IMR-90 (cell line): ENCODE measurements around the gene ERICH6B. TPM values are rescaled to one million over a fixed set of nuclear protein-coding genes. Genes with fewer than 3 reads are reported as not detected.

Experiments used
- ATAC-seq: fragments of 200-7000 bp; cut with Tn5 transposase; 2 replicates; pipeline ENCODE4 v1.9.1; 2020; ENCODE audit warnings: low read depth, mild to moderate bottlenecking, moderate library complexity
- BruUV-seq: library from RNA; stranded (reverse); fragments of 400-500 nt; replicated peaks from 2 replicates; lab custom pipeline; 2021; lab: Mats Ljungman, UMichigan
- CTCF ChIA-PET: fragments of 300-600 bp; formaldehyde crosslinking; extraction: SDS; loops from one replicate; lab custom pipeline; 2021; ENCODE audit warnings: antibody characterized with exemption; lab: Yijun Ruan, JAX
- POLR2A ChIA-PET: fragments of 300-600 bp; sonication (Branson Sonifier 250); formaldehyde crosslinking; loops from one replicate; lab custom pipeline; 2022; ENCODE audit warnings: antibody characterized with exemption; ENCODE audit not compliant: unreplicated experiment; lab: Charles Lee
- DNase-seq: peaks from one replicate; pipeline ENCODE4 v3.0.0; 2013
- H2AFZ ChIP-seq: replicated peaks from 2 replicates; pipeline ENCODE3; 2013; ENCODE audit warnings: low read length, mild to moderate bottlenecking; ENCODE audit not compliant: poor library complexity
- H2AK5ac ChIP-seq: 2 replicates; pipeline ENCODE4 v1.6.1; 2013; ENCODE audit warnings: low read depth, low read length, inconsistent platforms
- H2AK9ac ChIP-seq: replicated peaks from 2 replicates; pipeline ENCODE3; 2013; ENCODE audit warnings: mild to moderate bottlenecking, low read depth, low read length, moderate library complexity; ENCODE audit not compliant: poor library complexity
- H2BK120ac ChIP-seq: 2 replicates; pipeline ENCODE4 v1.6.1; 2013; ENCODE audit warnings: low read depth, low read length, inconsistent platforms
- H2BK15ac ChIP-seq: 3 replicates; pipeline ENCODE4 v1.6.1; 2013; ENCODE audit warnings: low read depth, low read length, inconsistent platforms
- H2BK20ac ChIP-seq: 2 replicates; pipeline ENCODE4 v1.6.1; 2013; ENCODE audit warnings: low read depth, mild to moderate bottlenecking, inconsistent platforms, low read length, moderate library complexity
- H2BK5ac ChIP-seq: 2 replicates; pipeline ENCODE4 v1.6.1; 2013; ENCODE audit warnings: mild to moderate bottlenecking, low read depth, low read length, inconsistent platforms; ENCODE audit not compliant: poor library complexity, severe bottlenecking
- H3K14ac ChIP-seq: replicated peaks from 2 replicates; pipeline ENCODE4 v1.6.1; 2013; ENCODE audit warnings: low read depth, low read length, inconsistent platforms
- H3K18ac ChIP-seq: 2 replicates; pipeline ENCODE4 v1.6.1; 2013; ENCODE audit warnings: low read depth, low read length, control low read depth
- H3K23ac ChIP-seq: 2 replicates; pipeline ENCODE4 v1.6.1; 2013; ENCODE audit warnings: low read depth, low read length, inconsistent platforms
- H3K27ac ChIP-seq: 2 replicates; pipeline ENCODE4 v1.5.1; 2013; ENCODE audit warnings: mild to moderate bottlenecking, control low read depth, low read length; ENCODE audit not compliant: insufficient read depth
- H3K27me3 ChIP-seq: 2 replicates; pipeline ENCODE4 v1.6.1; 2013; ENCODE audit warnings: low read length; ENCODE audit not compliant: control insufficient read depth, insufficient read depth
- H3K36me3 ChIP-seq: 2 replicates; pipeline ENCODE4 v1.6.1; 2013; ENCODE audit warnings: low read length, mixed read lengths; ENCODE audit not compliant: control insufficient read depth, insufficient read depth
- H3K4ac ChIP-seq: 2 replicates; pipeline ENCODE4 v1.6.1; 2013; ENCODE audit warnings: low read depth, low read length, inconsistent platforms
- H3K4me1 ChIP-seq: 2 replicates; pipeline ENCODE4 v1.6.1; 2013; ENCODE audit warnings: low read length, mixed read lengths; ENCODE audit not compliant: control insufficient read depth, insufficient read depth
- H3K4me2 ChIP-seq: 2 replicates; pipeline ENCODE4 v1.6.1; 2013; ENCODE audit warnings: low read depth, mild to moderate bottlenecking, control low read depth, low read length, moderate library complexity
- H3K4me3 ChIP-seq: 2 replicates; pipeline ENCODE4 v1.5.1; 2013; ENCODE audit warnings: low read depth, mild to moderate bottlenecking, control low read depth, low read length, moderate library complexity; ENCODE audit not compliant: insufficient read depth
- H3K56ac ChIP-seq: 2 replicates; pipeline ENCODE4 v1.6.1; 2013; ENCODE audit warnings: low read length, inconsistent platforms; ENCODE audit not compliant: insufficient read depth; ENCODE audit errors: extremely low read depth
- H3K79me1 ChIP-seq, 2 experiments: 2 replicates each; pipeline ENCODE4 v1.6.1; 2013; ENCODE audit warnings: low read length in 2 of 2, inconsistent platforms in 1 of 2, low read depth in 1 of 2
- H3K9ac ChIP-seq: 2 replicates; pipeline ENCODE4 v1.6.1; 2013; ENCODE audit warnings: low read depth, low read length, control low read depth
- H3K9me1 ChIP-seq: 2 replicates; pipeline ENCODE4 v1.6.1; 2013; ENCODE audit warnings: low read length, inconsistent platforms; ENCODE audit not compliant: insufficient read depth
- H3K9me3 ChIP-seq: 2 replicates; pipeline ENCODE4 v1.6.1; 2013; ENCODE audit warnings: low read length; ENCODE audit not compliant: control insufficient read depth, insufficient read depth
- H4K20me1 ChIP-seq: 2 replicates; pipeline ENCODE4 v1.6.1; 2013; ENCODE audit warnings: low read length, inconsistent platforms; ENCODE audit not compliant: insufficient read depth
- H4K5ac ChIP-seq: 2 replicates; pipeline ENCODE4 v1.6.1; 2013; ENCODE audit warnings: mild to moderate bottlenecking, low read depth, low read length, control low read depth
- H4K8ac ChIP-seq, 2 experiments: 2 replicates each; pipeline ENCODE4 v1.6.1; 2013; ENCODE audit warnings: low read depth in 2 of 2, low read length in 2 of 2, control low read depth in 1 of 2, inconsistent platforms in 1 of 2
- H4K91ac ChIP-seq: 2 replicates; pipeline ENCODE4 v1.6.1; 2013; ENCODE audit warnings: low read depth, low read length, inconsistent platforms; ENCODE audit not compliant: insufficient read depth
- SMC3 ChIP-seq: fragments of 150-350 bp; IDR thresholded peaks from 2 replicates; pipeline ENCODE4 v1.6.1; 2016; ENCODE audit warnings: low read depth, mild to moderate bottlenecking, antibody characterized with exemption, low read length, moderate library complexity
- WGBS, 2 experiments: methylation state at CpG; one replicate each; pipeline versions ENCODE4 v1.1.5 to v1.1.7; 2013; ENCODE audit warnings: missing lambda C conversion rate in 2 of 2; ENCODE audit not compliant: insufficient read length in 1 of 2; ENCODE audit errors: extremely low coverage in 2 of 2; 5-methylcytosine and 5-hydroxymethylcytosine counted together
- dilution Hi-C: fragments of 300-500 bp; cut with HindIII; formaldehyde crosslinking; loops from one replicate; pipeline ENCODE4 v1.14.3; 2018; ENCODE audit warnings: low sequenced_read_pairs; ENCODE audit not compliant: unreplicated experiment
- in situ Hi-C: fragments of 300-500 bp; cut with MboI; formaldehyde crosslinking; loops from 3 replicates; pipeline ENCODE4 v1.14.3; 2019; ENCODE audit warnings: low sequenced_read_pairs, inconsistent platforms, mixed read lengths
- intact Hi-C: fragments of 100-400 bp; cut with micrococcal nuclease; formaldehyde crosslinking; loops from 2 replicates; pipeline ENCODE4 v1.10.0; 2022
- polyA plus RNA-seq, 3 experiments: library from polyadenylated mRNA; depleted of rRNA; stranded (reverse); fragments of >200 nt; gene quantifications; 2 replicates each; pipeline ENCODE4 v1.2.3, GENCODE V29; 2012; ENCODE audit warnings: low replicate concordance in 1 of 3
- total RNA-seq: library from RNA; depleted of rRNA; stranded (reverse); fragments of >200 nt; gene quantifications from 2 replicates; pipeline ENCODE4 v1.2.3, GENCODE V29; 2012

Gene ERICH6B
- total and polyA plus RNA-seq, 2 of the 4 experiments (the other 2 are of a cell fraction), result not detected

DNA sequence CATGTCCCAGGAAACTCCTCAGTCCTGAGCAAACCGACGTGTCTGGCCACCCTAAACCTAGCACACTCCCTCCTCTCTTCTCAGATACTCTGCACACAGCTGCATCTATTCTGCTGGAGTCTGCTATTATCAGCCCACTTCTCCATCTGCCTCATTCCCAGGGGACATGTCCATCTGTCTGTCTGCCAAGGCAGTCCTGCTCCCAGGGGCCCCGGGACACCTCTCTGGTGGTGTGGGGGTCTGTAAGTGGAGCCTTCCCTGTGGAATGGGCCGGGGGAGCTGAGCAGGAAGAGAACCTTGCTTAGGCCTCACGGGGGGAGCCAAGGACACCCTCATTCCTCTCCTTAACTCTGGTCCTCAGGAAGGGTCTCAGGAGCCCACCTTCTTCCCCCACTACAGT, 72.7 kb downstream of the ERICH6B start:
- Histone ChIP-seq H3K4me1 (no peaks in the 10 kb centered on the region; the same call in 1 of the 2 replicates), H3K4me2 (no peak overlapping the region), H3K79me1 (no peaks in the 10 kb centered on the region), H2BK120ac (no peak overlapping the region), H4K91ac (no peak overlapping the region), H3K14ac (no peak overlapping the region), H4K8ac (no peak overlapping the region), H3K56ac (no peak overlapping the region), H4K5ac (no peak overlapping the region), H2AK9ac (no peak overlapping the region), H3K18ac (no peak overlapping the region), H2BK15ac (no peak overlapping the region), H2AK5ac (no peak overlapping the region), H4K20me1 (peaks cover under 1% of the 10 kb centered on the region; the same call in 1 of the 2 replicates), H3K9me1 (peaks cover 4% of the 10 kb centered on the region; the same call in 1 of the 2 replicates), H3K4ac (no peak overlapping the region), H3K27me3 (peaks cover 6% of the 10 kb centered on the region), H3K9me3 (no peaks in the 10 kb centered on the region), H3K9ac (no peak overlapping the region), H3K27ac (no peak overlapping the region), H3K36me3 (0 out of 2 replicates have a peak, but pooled peaks cover 2% of the 10 kb centered on the region), H3K4me3 (no peak overlapping the region), H2AFZ (no peak overlapping the region), H2BK20ac (no peak overlapping the region), H3K23ac (no peak overlapping the region), H2BK5ac (no peak overlapping the region)
- no peak for ATAC-seq
- no peak for DNase-seq
- BruUV-seq, result no TSS peak
- dilution Hi-C loops, result no loop called here
- intact Hi-C loops, result no loop called here
- TF ChIP-seq SMC3, result no peak
- CTCF ChIA-PET, result no interaction called here
- in situ Hi-C loops, result no loop called here
- POLR2A ChIA-PET, result no interaction called here
- WGBS, 2 experiments, result 100% methylated on average over 1 of the region's 5 CpGs; no CpG with 5 or more reads in 1 of the 2 experiments
